GM21360 (cell line): ENCODE measurements around the gene NAA80.
A peak's percentile ranks its signal among the peaks of the same experiment; 100 is the strongest.
"Not testable (repeated sequence)": the region's sequence is repeated elsewhere in the genome, so short reads cannot be mapped to it uniquely, and the experiment has no call there.

Experiments used
- ATAC-seq: cut with Tn5 transposase; IDR thresholded peaks from one replicate; pipeline ENCODE4 v1.9.1; 2021; ENCODE audit warnings: mild to moderate bottlenecking, moderate library complexity; ENCODE audit not compliant: unreplicated experiment

The NAA80 gene

DNA sequence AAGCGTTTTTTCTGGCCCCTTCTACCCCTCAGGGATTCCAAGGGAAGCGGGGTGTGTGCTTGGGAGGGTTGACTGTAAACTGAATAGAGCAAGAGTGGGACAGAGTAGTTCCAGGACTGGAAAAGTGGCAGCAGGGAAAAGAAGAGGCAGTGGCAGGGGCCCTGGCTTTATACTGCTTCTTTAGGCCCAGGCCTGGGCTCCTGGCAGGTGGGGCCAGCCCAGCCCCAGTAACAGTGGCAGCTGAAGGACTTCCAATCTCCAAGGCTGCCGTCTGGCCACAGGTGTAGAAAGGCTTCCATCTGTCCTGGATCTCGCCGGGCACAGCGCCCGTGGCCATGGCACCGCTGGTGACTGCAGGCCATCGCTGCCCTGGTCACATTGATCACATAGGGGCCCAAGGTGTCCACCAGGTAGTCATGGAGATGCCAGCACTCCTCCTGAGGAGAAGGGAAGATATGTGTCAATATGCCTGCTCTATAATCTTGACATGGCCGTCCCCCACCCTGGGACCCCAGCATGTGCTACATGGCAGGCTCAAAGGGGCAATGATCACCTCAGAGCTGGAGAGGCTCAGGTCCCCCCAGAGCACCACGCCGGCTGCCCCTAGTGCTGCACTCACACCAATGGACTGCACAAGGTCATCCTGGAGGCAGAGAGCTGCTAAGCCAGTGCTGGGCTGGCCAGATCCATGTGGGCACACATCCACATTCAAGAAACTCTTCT, 6.0 kb downstream of the NAA80 start:
- ATAC-seq: no peak

- peak; percentile 90 for ATAC-seq
Measured at GRCh38 chr3:50292159-50293078, 6.8 kb downstream of the NAA80 start, which contains the start of gene IFRD2. TSS of gene IFRD2 (minus strand) at chr3:50292429. CDS start at chr3:50292274, 155 bp downstream.

- ATAC-seq: no peak
Measured at GRCh38 chr3:50290161-50290641, 9.0 kb downstream of the NAA80 start.

DNA sequence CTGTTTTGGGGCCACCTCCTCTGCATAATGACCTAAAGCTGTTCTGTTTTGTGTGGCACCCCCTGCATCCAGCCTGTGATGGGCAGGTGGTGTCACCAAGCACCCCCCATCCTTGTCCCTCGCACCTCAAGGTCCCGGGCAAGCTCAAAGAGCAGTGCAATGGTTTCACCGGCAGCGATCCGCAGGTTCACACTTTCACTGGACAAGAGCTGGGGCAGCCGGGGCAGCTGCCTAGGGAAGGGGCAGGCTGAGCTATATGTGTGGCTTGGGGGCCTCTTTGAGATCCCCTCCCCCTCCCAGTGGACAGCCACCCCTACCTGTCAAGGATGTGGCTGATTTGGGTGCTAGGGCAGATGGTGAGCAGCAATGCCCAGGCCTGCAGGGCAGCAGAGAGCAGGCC, 10.1 kb downstream of the NAA80 start:
- no peak for ATAC-seq

- ATAC-seq: no peak
Measured at GRCh38 chr3:50288387-50289007, 10.7 kb downstream of the NAA80 start.

DNA sequence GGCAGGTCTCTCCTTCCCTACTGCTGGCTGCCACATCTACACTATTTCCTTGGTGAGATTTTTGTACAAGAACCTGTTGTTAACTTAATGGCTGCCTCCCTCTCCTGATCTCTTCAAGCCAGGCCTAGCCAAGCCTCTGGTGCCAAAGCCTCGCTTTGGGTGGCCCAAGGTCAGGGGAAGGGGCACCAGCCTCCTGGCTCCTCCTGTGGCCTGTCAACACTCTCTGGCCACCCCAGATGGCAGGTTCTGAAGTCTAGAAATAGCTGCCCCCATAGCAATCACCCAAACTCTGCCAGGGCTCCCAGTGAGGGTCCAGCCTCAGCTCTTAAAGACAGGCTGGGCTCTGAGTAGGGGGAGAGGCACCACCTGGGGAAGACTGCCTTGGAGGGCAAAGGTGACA, 11.9 kb downstream of the NAA80 start:
- no peak for ATAC-seq

DNA sequence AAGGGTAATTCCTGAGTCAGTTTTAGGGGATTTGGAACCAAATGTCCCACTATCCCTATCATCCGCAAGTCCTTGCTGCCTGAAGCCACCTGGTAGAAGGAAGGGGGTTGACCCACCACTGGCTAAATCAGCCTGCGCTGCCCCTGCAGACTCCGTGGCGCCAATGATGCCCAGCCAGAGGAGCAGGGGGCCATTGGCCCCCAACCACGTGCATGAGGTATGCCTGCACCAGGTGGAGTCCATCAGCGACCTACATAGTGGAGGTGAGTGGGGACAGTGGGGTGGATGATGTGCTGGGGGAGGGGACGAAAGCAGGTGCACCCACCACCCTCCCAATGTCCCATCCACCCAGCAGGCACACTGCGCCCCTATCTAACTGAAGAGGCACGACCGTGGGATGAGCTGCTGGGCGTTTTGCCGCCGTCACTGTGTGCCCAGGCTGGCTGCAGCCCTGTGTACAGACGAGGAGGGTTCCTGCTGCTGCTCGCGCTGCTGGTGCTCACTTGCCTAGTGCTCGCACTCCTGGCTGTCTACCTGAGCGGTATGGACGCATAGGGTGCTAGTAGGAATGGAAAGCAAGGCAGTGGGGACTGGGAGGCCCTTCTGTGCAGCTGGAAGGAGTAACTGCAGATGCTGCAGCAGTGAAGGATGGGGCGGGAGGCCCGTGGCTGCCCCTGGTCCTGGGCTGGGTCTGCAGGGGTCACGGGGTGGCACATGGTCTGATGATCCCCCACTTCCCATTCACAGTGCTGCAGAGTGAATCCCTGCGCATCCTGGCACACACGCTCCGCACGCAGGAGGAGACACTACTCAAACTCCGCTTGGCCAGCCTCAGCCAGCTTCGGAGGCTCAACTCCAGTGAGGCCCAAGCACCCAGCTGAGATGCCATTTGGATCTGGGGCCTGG, 12.6 kb downstream of the NAA80 start:
- ATAC-seq: no peak

DNA sequence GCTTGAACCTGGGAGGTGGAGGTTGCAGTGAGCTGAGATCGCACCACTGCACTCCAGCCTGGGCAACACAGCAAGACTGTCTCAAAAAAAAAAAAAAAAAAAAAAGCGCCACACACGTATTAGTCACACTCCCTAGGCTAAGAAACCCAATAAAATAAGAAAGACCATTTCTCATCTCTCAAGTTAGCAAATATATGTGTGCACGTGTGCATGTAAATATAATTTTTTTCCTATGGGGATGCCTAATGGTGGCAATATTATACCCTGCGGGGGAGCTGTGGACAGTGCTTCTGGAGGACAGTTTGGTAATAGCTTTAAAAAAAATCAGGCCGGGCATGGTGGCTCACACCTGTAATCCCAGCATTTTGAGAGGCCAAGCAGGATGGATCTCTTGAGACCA, 15.1 kb downstream of the NAA80 start:
- ATAC-seq: not testable (repeated sequence)

GRCh38 chr3:50279255-50280016, 19.8 kb downstream of the NAA80 start:
- no peak for ATAC-seq

- ATAC-seq: no peak
Measured at GRCh38 chr3:50278880-50279224, 20.4 kb downstream of the NAA80 start, which contains the start of gene LSMEM2. TSS of gene LSMEM2 (plus strand) at chr3:50279087. CDS start at chr3:50279114, 27 bp downstream.

DNA sequence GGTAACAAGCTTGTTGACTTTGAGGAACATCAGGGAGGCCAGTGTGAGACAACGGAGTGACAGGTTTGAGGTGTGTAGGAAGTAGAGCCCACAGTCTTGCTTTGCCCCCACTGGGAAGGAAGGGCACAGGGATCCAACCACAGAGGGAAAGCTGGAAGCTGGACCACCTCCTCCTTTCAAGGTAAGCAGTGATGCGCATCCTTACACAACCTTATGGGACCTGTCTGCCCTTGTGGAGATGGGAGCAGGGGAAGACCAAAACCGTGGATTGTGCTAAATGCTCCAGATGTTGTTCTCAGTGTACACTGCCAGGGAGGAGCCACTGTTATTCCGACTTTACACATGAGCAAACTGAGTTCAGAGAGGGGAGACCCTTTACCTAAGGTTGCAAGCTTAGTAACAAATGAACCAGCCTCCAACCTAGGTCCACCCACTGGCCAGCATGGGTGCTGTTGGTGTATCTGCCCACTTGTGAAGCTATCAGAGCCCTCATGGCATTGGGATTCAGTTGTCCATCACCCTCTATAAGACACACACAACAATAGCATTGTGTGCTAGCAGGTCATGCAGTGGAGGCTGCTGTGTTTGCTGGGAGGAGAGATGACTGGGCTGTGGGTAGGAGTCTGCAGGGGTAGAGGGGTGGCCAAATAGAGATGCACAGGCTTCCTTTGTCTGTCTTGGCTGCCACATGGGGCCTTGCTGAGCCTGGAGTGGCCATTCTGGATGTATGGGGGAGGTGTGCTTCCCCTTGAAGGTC, 20.9 kb downstream of the NAA80 start:
- ATAC-seq: no peak

DNA sequence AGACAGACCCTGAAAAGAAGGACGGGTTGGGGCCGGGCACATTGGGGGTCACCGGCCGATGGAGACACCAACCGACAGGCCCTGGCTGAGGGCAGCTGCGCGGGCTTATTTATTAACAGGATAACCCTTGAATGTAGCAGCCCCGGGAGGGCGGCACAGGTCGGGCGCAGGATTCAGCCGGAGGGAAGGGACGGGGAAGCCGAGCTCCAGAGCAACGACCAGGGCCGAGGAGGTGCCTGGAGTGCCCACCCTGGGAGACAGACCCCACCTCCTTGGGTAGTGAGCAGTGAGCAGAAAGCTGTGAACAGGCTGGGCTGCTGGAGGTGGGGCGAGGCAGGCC, 22.5 kb downstream of the NAA80 start:
- ATAC-seq: no peak

DNA sequence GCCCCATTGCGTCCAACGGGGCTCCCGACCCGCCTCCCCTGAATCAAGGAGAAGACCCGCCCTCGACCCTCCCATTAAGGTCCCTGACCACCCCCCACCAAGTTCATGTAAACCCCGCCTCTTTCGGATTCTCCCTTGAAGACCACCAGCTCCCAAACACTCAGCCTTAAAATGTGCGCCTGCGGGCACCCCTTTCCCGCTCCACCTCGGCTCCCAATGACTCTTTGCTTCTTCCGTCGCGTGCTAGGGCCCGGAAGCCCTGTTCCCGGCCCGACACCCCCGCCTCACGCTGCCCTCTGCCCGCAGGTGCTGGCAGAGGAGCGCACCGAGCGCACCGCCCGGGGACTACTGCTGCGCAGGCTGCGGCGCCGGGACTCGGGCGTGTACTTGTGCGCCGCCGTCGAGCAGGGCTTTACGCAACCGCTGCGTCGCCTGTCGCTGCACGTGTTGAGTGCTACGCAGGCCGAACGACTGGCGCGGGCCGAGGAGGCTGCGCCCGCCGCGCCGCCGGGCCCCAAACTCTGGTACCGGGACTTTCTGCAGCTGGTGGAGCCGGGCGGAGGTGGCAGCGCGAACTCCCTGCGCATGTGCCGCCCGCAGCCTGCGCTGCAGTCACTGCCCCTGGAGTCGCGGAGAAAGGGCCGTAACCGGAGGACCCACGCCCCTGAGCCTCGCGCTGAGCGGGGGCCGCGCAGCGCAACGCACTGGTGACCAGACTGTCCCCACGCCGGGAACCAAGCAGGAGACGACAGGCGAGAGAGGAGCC, 23.0 kb downstream of the NAA80 start:
- no peak for ATAC-seq

DNA sequence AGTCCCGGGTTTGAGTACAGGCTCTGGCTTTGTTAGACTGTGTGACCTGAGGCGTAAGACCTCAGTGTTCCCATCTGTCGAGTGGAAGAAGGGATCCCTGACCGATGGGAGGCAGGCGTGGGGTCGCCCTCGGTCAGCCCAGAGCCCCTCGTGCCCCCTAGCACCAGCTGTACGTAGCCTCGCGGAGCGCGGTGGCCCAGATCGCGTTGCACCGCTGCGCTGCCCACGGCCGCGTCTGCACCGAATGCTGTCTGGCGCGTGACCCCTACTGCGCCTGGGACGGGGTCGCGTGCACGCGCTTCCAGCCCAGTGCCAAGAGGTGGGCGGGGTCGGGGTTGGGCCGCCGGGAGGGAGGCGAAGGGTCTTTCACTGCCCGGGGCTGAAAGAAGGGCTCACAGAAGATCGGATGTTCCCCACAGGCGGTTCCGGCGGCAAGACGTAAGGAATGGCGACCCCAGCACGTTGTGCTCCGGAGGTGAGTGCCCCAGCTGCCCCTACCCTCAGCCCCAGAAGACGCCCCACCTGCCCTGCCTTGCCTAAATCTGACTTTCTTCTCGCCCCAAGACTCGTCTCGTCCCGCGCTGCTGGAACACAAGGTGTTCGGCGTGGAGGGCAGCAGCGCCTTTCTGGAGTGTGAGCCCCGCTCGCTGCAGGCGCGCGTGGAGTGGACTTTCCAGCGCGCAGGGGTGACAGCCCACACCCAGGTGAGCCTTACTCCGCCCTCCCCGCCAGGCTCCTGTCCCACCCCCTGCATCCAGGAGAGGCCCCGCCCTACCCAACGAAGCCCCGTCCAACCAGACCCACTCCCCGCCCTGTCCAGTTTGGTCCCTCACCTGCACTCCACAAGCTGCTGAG, 23.8 kb downstream of the NAA80 start:
- ATAC-seq: no peak

GRCh38 chr3:50274371-50275104, 24.7 kb downstream of the NAA80 start:
- no peak for ATAC-seq

- no peak for ATAC-seq
Measured at GRCh38 chr3:50273689-50274065, 25.5 kb downstream of the NAA80 start.
